Activated T-cell treated with anti-CD3 and anti-CD28 coated beads, Interleukin-2, amount 50 U/mL, for 24 hours (primary cell): ENCODE measurements around the gene KCTD19.
"Not testable (repeated sequence)": the region's sequence is repeated elsewhere in the genome, so short reads cannot be mapped to it uniquely, and the experiment has no call there.

Experiments
- DNase-seq: peaks from one replicate; pipeline ENCODE4 v3.0.0-alpha.2; 2020
- H3K27ac Mint-ChIP-seq: 2 replicates; pipeline ENCODE4 v1.8.0; 2020; ENCODE audit warnings: mild to moderate bottlenecking, mixed read lengths
- H3K27me3 Mint-ChIP-seq: 2 replicates; pipeline ENCODE4 v1.8.0; 2020; ENCODE audit warnings: mixed read lengths
- H3K36me3 Mint-ChIP-seq: 2 replicates; pipeline ENCODE4 v1.8.0; 2020; ENCODE audit warnings: low read depth, mixed read lengths
- H3K4me1 Mint-ChIP-seq: 2 replicates; pipeline ENCODE4 v1.8.0; 2020; ENCODE audit warnings: low read depth, mixed read lengths
- H3K4me3 Mint-ChIP-seq: 2 replicates; pipeline ENCODE4 v1.8.0; 2020; ENCODE audit warnings: mild to moderate bottlenecking, moderate library complexity, mixed read lengths
- H3K9me3 Mint-ChIP-seq: 2 replicates; pipeline ENCODE4 v1.8.0; 2020; ENCODE audit warnings: mixed read lengths

Gene KCTD19

DNA sequence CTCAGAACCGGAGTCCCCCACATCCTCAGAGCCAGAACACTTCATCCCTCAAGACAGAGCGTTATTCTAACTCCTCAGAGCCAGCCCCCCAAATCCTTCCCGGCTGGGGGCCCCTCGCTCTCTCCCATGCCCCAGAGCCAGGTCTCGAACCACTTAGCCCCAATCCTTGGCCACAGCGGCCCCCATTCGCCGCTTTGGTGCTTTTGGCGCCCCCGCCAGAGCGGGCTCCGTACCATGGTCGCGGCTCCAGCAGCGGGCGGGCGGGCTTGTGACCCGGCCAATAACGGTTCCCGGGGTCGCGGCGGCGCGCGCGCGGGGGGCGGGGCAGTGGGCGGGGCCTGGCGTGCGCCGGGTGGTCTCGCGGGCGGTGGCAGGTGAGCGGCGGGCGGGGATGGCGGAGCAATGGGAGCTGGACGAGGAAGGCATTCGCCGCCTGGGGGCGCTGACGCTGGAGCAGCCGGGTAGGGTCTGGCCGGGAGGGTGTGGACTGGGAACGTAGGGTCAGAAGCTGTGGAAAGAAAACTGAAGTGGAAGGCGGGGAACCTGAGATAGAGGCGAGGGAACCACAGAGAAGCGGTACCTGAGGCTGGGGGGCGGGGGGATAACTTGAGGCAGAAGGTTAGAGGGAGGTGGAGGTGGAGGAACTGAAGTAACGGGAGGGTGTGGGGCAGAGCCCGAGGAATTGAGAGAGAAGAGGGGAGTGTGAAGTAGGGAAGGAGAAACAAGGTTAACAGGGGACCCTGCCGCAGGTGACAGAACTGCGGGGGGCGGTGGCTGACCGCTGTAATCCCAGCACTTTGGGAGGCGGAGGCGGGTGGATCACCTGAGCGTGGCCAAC lies at the start of gene KCTD19, which contains the start of gene LRRC36:
KCTD19 (minus strand) TSS at position 270 of the 838 bp plus-strand sequence; CDS start at position 236, 34 bp downstream.
LRRC36 (plus strand) TSS at position 344 of the 838 bp plus-strand sequence; CDS start at position 392, 48 bp downstream.
- no peaks in the 10 kb centered on the region for H3K9me3 Mint-ChIP-seq
- H3K27me3 Mint-ChIP-seq, result peaks cover 39% of the 10 kb centered on the region
- peaks cover 10% of the 10 kb centered on the region for H3K4me1 Mint-ChIP-seq
- no peaks in the 10 kb centered on the region for H3K36me3 Mint-ChIP-seq
- H3K27ac Mint-ChIP-seq, result peak within 1 kb of the TSS; percentile 48
- DNase-seq, result peak; percentile 79
- H3K4me3 Mint-ChIP-seq, result peak within 1 kb of the TSS; percentile 81

- not testable (repeated sequence) for H3K27ac Mint-ChIP-seq, H3K9me3 Mint-ChIP-seq, H3K4me3 Mint-ChIP-seq, H3K27me3 Mint-ChIP-seq, DNase-seq, H3K36me3 Mint-ChIP-seq, H3K4me1 Mint-ChIP-seq
Observed at GRCh38 chr16:67376012-67376411, 49.5 kb upstream of the KCTD19 start.

GRCh38 chr16:67372664-67373063 lies 46.1 kb upstream of the KCTD19 start:
- H3K9me3 Mint-ChIP-seq, result no peaks in the 10 kb centered on the region
- no peaks in the 10 kb centered on the region for H3K4me1 Mint-ChIP-seq

GRCh38 chr16:67370661-67371060 lies 44.1 kb upstream of the KCTD19 start:
- peaks cover 2% of the 10 kb centered on the region for H3K4me1 Mint-ChIP-seq
- no peak overlapping the region for H3K4me3 Mint-ChIP-seq
- no peak for DNase-seq
- no peaks in the 10 kb centered on the region for H3K36me3 Mint-ChIP-seq
- H3K9me3 Mint-ChIP-seq, result no peaks in the 10 kb centered on the region
- peaks cover 1% of the 10 kb centered on the region for H3K27me3 Mint-ChIP-seq
- no peak overlapping the region for H3K27ac Mint-ChIP-seq

More at GRCh38 chr16:67372664-67373063, 46.1 kb upstream of the KCTD19 start:
- Mint-ChIP-seq H3K27ac (no peak overlapping the region), H3K4me3 (no peak overlapping the region), H3K36me3 (no peaks in the 10 kb centered on the region), H3K27me3 (peaks cover 10% of the 10 kb centered on the region)
- DNase-seq, result no peak

GRCh38 chr16:67364600-67365235 lies 38.2 kb upstream of the KCTD19 start:
- H3K27me3 Mint-ChIP-seq, result no peaks in the 10 kb centered on the region
- no peaks in the 10 kb centered on the region for H3K9me3 Mint-ChIP-seq
- no peak for DNase-seq
- H3K27ac Mint-ChIP-seq, result peak overlapping the region; percentile 24
- H3K4me1 Mint-ChIP-seq, result peaks cover 10% of the 10 kb centered on the region
- H3K36me3 Mint-ChIP-seq, result no peaks in the 10 kb centered on the region
- no peak overlapping the region for H3K4me3 Mint-ChIP-seq

GRCh38 chr16:67361038-67361437 lies 34.5 kb upstream of the KCTD19 start:
- Mint-ChIP-seq H3K9me3 (no peaks in the 10 kb centered on the region), H3K27me3 (peaks cover 6% of the 10 kb centered on the region), H3K27ac (no peak overlapping the region), H3K4me3 (no peak overlapping the region), H3K36me3 (no peaks in the 10 kb centered on the region), H3K4me1 (peaks cover 15% of the 10 kb centered on the region)
- DNase-seq, result no peak

GRCh38 chr16:67359540-67360269 lies 33.2 kb upstream of the KCTD19 start:
- not testable (repeated sequence) for H3K36me3 Mint-ChIP-seq, H3K4me1 Mint-ChIP-seq, H3K27ac Mint-ChIP-seq

DNA sequence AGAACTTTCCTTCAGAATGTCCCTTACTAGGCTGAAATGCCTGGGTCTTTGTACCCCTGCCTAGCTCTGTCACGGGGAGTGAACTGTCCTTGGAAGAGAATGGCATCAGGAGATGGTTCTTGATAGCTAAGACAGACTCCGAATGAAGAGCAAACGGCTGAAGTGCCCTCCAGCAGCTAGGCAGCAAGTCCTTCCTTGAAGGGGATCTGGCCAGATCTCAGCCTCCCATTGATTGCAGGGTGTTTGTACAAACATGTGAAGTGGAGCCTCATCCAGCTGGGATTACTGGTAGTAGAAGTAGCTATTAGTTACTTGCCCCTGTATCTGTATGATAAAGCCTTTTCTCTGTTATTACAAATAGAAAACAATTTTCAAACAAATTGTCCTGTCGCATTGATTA lies 31.0 kb upstream of the KCTD19 start:
- Mint-ChIP-seq H3K27ac (no peak overlapping the region), H3K4me1 (peaks cover 5% of the 10 kb centered on the region), H3K4me3 (no peak overlapping the region), H3K36me3 (no peaks in the 10 kb centered on the region), H3K9me3 (no peaks in the 10 kb centered on the region), H3K27me3 (peaks cover 10% of the 10 kb centered on the region)
- DNase-seq, result no peak

More at GRCh38 chr16:67359540-67360269, 33.2 kb upstream of the KCTD19 start:
- H3K4me3 Mint-ChIP-seq, H3K27me3 Mint-ChIP-seq, H3K9me3 Mint-ChIP-seq, DNase-seq: not testable (repeated sequence)

GRCh38 chr16:67356396-67356795 lies 29.9 kb upstream of the KCTD19 start:
- peaks cover 5% of the 10 kb centered on the region for H3K4me1 Mint-ChIP-seq
- no peaks in the 10 kb centered on the region for H3K9me3 Mint-ChIP-seq
- DNase-seq, result no peak
- no peaks in the 10 kb centered on the region for H3K36me3 Mint-ChIP-seq
- H3K27me3 Mint-ChIP-seq, result peaks cover 10% of the 10 kb centered on the region
- no peak overlapping the region for H3K27ac Mint-ChIP-seq
- no peak overlapping the region for H3K4me3 Mint-ChIP-seq

DNA sequence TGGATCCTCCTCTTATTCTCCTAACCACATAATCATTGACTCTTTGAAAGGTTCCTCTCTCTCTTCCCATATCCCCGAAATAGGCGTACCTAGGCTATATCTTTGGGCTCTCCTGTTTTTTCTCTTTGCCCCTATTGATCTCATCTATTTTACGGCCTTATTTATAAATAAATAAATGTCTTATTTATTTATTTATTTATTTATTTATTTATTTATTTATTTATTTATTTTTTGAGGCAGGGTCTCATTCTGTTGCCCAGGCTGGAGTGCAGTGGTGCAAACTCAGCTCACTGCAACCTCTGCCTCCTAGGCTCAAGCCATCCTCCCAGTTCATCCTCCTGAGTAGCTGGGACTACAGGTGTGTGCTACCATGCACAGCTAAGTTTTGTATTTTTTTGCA lies 25.9 kb upstream of the KCTD19 start:
- H3K4me3 Mint-ChIP-seq, H3K36me3 Mint-ChIP-seq, H3K27me3 Mint-ChIP-seq, DNase-seq, H3K27ac Mint-ChIP-seq, H3K4me1 Mint-ChIP-seq, H3K9me3 Mint-ChIP-seq: not testable (repeated sequence)

- H3K9me3 Mint-ChIP-seq, result no peaks in the 10 kb centered on the region
- H3K27me3 Mint-ChIP-seq, result peaks cover 4% of the 10 kb centered on the region
- no peaks in the 10 kb centered on the region for H3K4me1 Mint-ChIP-seq
- DNase-seq, result no peak
- no peaks in the 10 kb centered on the region for H3K36me3 Mint-ChIP-seq
- H3K27ac Mint-ChIP-seq, result no peak overlapping the region
- H3K4me3 Mint-ChIP-seq, result no peak overlapping the region
Observed at GRCh38 chr16:67350324-67350723, 23.8 kb upstream of the KCTD19 start.

DNA sequence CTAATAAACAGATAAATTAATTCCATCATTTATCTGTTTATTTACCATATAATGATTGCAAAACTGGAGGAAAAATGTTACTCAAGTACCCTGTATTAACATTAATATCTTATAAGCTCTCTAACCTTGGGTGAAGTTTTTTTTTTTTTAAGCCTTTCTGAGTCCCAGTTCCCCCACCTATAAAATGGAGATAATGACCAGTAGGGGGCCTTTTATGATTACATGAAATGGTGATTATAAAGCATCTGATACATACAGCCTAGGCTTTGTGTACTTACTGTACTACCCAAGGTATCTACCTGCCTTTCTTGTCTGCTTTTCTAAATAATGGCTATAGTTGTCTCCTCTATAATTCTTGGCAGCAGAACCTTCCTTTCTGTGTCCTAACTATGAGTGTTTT lies 22.6 kb upstream of the KCTD19 start:
- no peaks in the 10 kb centered on the region for H3K9me3 Mint-ChIP-seq
- H3K4me3 Mint-ChIP-seq, result no peak overlapping the region
- no peak for DNase-seq
- no peaks in the 10 kb centered on the region for H3K4me1 Mint-ChIP-seq
- no peaks in the 10 kb centered on the region for H3K36me3 Mint-ChIP-seq
- no peaks in the 10 kb centered on the region for H3K27me3 Mint-ChIP-seq
- no peak overlapping the region for H3K27ac Mint-ChIP-seq

GRCh38 chr16:67346341-67346740 lies 19.8 kb upstream of the KCTD19 start:
- H3K36me3 Mint-ChIP-seq, result no peaks in the 10 kb centered on the region
- H3K4me3 Mint-ChIP-seq, result no peak overlapping the region
- H3K9me3 Mint-ChIP-seq, result no peaks in the 10 kb centered on the region
- no peak overlapping the region for H3K27ac Mint-ChIP-seq
- peaks cover 4% of the 10 kb centered on the region for H3K27me3 Mint-ChIP-seq
- no peak for DNase-seq
- no peaks in the 10 kb centered on the region for H3K4me1 Mint-ChIP-seq

DNA sequence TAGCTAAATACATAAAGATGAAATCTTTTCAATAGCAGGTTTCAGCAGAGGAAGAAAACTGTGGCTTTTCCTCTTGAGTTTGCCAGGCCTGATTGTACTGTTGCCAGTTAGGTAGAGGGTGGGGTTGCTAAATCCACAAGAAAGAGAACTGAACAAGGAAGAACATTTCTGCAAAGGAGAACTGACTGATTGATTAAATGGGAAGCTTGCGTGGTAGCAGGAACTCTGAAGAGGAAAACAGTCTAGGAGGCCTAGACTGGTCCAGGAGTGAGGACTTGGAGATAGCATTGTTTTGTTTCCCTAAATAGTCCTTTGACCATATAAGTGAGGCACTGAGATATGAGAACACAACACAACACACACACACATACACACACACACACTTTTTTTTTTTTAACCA lies 18.9 kb upstream of the KCTD19 start:
- H3K27ac Mint-ChIP-seq, result no peak overlapping the region
- no peaks in the 10 kb centered on the region for H3K9me3 Mint-ChIP-seq
- no peaks in the 10 kb centered on the region for H3K36me3 Mint-ChIP-seq

More for the DNA sequence above, 18.9 kb upstream of the KCTD19 start:
- DNase-seq, result no peak
- no peak overlapping the region for H3K4me3 Mint-ChIP-seq
- no peaks in the 10 kb centered on the region for H3K4me1 Mint-ChIP-seq
- H3K27me3 Mint-ChIP-seq, result peaks cover 4% of the 10 kb centered on the region
